EH (cell line): ENCODE data around the gene ZNF264.
"Not testable (repeated sequence)": the region's sequence is repeated elsewhere in the genome, so short reads cannot be mapped to it uniquely, and the experiment has no call there.

Source experiments
- DNase-seq: peaks from one replicate; pipeline ENCODE4 v3.0.0-alpha.2; 2015; ENCODE audit warnings: low read depth

The ZNF264 gene

GRCh38 chr19:57191141-57192076 lies at the start of gene ZNF264:
TSS of gene ZNF264 (plus strand) at chr19:57191500. CDS start at chr19:57191914, 414 bp downstream.
- DNase-seq = peak; percentile 87

GRCh38 chr19:57141699-57142098 lies 49.6 kb upstream of the ZNF264 start:
- no peak for DNase-seq

GRCh38 chr19:57152921-57153320 lies 38.4 kb upstream of the ZNF264 start:
- no peak for DNase-seq

- no peak for DNase-seq
Observed at GRCh38 chr19:57161985-57162539, 29.2 kb upstream of the ZNF264 start.

GRCh38 chr19:57165846-57166245 lies 25.5 kb upstream of the ZNF264 start:
- no peak for DNase-seq

GRCh38 chr19:57167385-57167784 lies 23.9 kb upstream of the ZNF264 start, which contains the start of gene DUXA:
TSS of gene DUXA (minus strand) at chr19:57167485. CDS start at chr19:57167443, 42 bp downstream.
- DNase-seq = no peak

GRCh38 chr19:57171551-57172081 lies 19.7 kb upstream of the ZNF264 start:
- peak; percentile 11 for DNase-seq

- no peak for DNase-seq
Observed at GRCh38 chr19:57190301-57190700, 999 bp upstream of the ZNF264 start.

- peak; percentile 11 for DNase-seq
Observed at GRCh38 chr19:57192077-57192420, 749 bp downstream of the ZNF264 start.

GRCh38 chr19:57192993-57193392 lies 1.7 kb downstream of the ZNF264 start:
- DNase-seq = no peak

- DNase-seq = not testable (repeated sequence)
Observed at GRCh38 chr19:57197874-57198273, 6.6 kb downstream of the ZNF264 start.

GRCh38 chr19:57202160-57202559 lies 10.9 kb downstream of the ZNF264 start:
- no peak for DNase-seq

GRCh38 chr19:57210381-57210780 lies 19.1 kb downstream of the ZNF264 start:
- DNase-seq = no peak

GRCh38 chr19:57212109-57212508 lies 20.8 kb downstream of the ZNF264 start:
- DNase-seq = peak; percentile 2

- no peak for DNase-seq
Observed at GRCh38 chr19:57227502-57227901, 36.2 kb downstream of the ZNF264 start.

- DNase-seq = no peak
Observed at GRCh38 chr19:57231686-57232085, 40.4 kb downstream of the ZNF264 start.

GRCh38 chr19:57233207-57233606 lies 41.9 kb downstream of the ZNF264 start:
- DNase-seq = no peak

- DNase-seq = no peak
Observed at GRCh38 chr19:57239982-57240310, 48.6 kb downstream of the ZNF264 start.

- DNase-seq = peak; percentile 92
Observed at GRCh38 chr19:57240311-57241090, 49.2 kb downstream of the ZNF264 start, which contains the start of gene ZNF805. TSS of gene ZNF805 (plus strand) at chr19:57240632. CDS start at chr19:57240892, 260 bp downstream.

GRCh38 chr19:57241176-57241575 lies 49.9 kb downstream of the ZNF264 start:
- DNase-seq = peak; percentile 49

- DNase-seq = no peak
Observed at GRCh38 chr19:57242821-57243220, 51.5 kb downstream of the ZNF264 start.

- DNase-seq = no peak
Observed at GRCh38 chr19:57244513-57244912, 53.2 kb downstream of the ZNF264 start.
